ENCODE results near the gene TMEM115. TPM values are rescaled to one million over a fixed set of nuclear protein-coding genes. Genes with fewer than 3 reads are reported as not detected.
"Not testable (repeated sequence)": the region's sequence is repeated elsewhere in the genome, so short reads cannot be mapped to it uniquely, and the experiment has no call there.

TMEM115 gene
- total RNA-seq, 2 donors from 2014 or later = 73.0 to 76.7 TPM

- H3K36me3 ChIP-seq = no peaks in the 10 kb centered on the region
- H3K9me3 ChIP-seq = no peaks in the 10 kb centered on the region
- intact Hi-C loops (cut with DNase I) = no loop called here
- no peak for TF ChIP-seq CTCF (IDR thresholded peaks at IDR 0.05)
- TF ChIP-seq POLR2AphosphoS5 (IDR thresholded peaks at IDR 0.05) = no peak
- TF ChIP-seq POLR2A (IDR thresholded peaks at IDR 0.05) = no peak
- DNase-seq (ENCODE audit: low spot score) = no peak
- H3K27ac ChIP-seq = peak overlapping the region; percentile 90 to 91
- 34% methylated on average over 6 of the region's 6 CpGs for WGBS
- H3K4me3 ChIP-seq = no peak overlapping the region
- H3K27me3 ChIP-seq (replicated peaks; ENCODE audit: insufficient read depth) = no peaks in the 10 kb centered on the region
- H3K4me1 ChIP-seq (replicated peaks) = peaks cover 27% of the 10 kb centered on the region
Observed at GRCh38 chr3:50317300-50317699, 42.0 kb downstream of the TMEM115 start.

- no peak for TF ChIP-seq CTCF (IDR thresholded peaks at IDR 0.05)
- TF ChIP-seq POLR2A (IDR thresholded peaks at IDR 0.05) = peak; percentile 86
- TF ChIP-seq POLR2AphosphoS5 (IDR thresholded peaks at IDR 0.05) = peak; percentile 92
- Histone ChIP-seq H3K4me3 (no peak overlapping the region), H3K9me3 (no peaks in the 10 kb centered on the region), H3K27me3 (replicated peaks; ENCODE audit: insufficient read depth) (no peaks in the 10 kb centered on the region), H3K36me3 (no peaks in the 10 kb centered on the region), H3K4me1 (replicated peaks) (peaks cover 27% of the 10 kb centered on the region), H3K27ac (peak overlapping the region; percentile 90 to 91)
- intact Hi-C loops (cut with DNase I) = no loop called here
- 16% methylated on average over 9 of the region's 9 CpGs for WGBS
- peak; percentile 92 for DNase-seq (ENCODE audit: low spot score)
Observed at GRCh38 chr3:50316657-50317242, 42.6 kb downstream of the TMEM115 start.

GRCh38 chr3:50314816-50315215 lies 44.5 kb downstream of the TMEM115 start:
- no peak for DNase-seq (ENCODE audit: low spot score)
- intact Hi-C loops (cut with DNase I) = no loop called here

GRCh38 chr3:50314342-50314741 lies 45.0 kb downstream of the TMEM115 start:
- no peaks in the 10 kb centered on the region for H3K36me3 ChIP-seq
- peak overlapping the region in 1 of 2 donors; percentile 18 for H3K27ac ChIP-seq
- no peaks in the 10 kb centered on the region for H3K27me3 ChIP-seq (replicated peaks; ENCODE audit: insufficient read depth)
- no peak for DNase-seq (ENCODE audit: low spot score)
- WGBS = 72% methylated on average over 3 of the region's 3 CpGs
- peaks cover 19% of the 10 kb centered on the region for H3K4me1 ChIP-seq (replicated peaks)
- H3K9me3 ChIP-seq = no peaks in the 10 kb centered on the region
- no peak for TF ChIP-seq POLR2AphosphoS5 (IDR thresholded peaks at IDR 0.05)
- TF ChIP-seq CTCF (IDR thresholded peaks at IDR 0.05) = no peak
- TF ChIP-seq POLR2A (IDR thresholded peaks at IDR 0.05) = no peak
- no peak overlapping the region for H3K4me3 ChIP-seq
- intact Hi-C loops (cut with DNase I) = no loop called here

More at GRCh38 chr3:50314816-50315215, 44.5 kb downstream of the TMEM115 start:
- Histone ChIP-seq H3K27ac (peak overlapping the region in 1 of 2 donors; percentile 18), H3K9me3 (no peaks in the 10 kb centered on the region), H3K4me1 (replicated peaks) (peaks cover 19% of the 10 kb centered on the region), H3K4me3 (no peak overlapping the region), H3K27me3 (replicated peaks; ENCODE audit: insufficient read depth) (no peaks in the 10 kb centered on the region), H3K36me3 (no peaks in the 10 kb centered on the region)
- 100% methylated on average over 4 of the region's 4 CpGs for WGBS
- TF ChIP-seq CTCF (IDR thresholded peaks at IDR 0.05) (no peak), POLR2A (IDR thresholded peaks at IDR 0.05) (no peak), POLR2AphosphoS5 (IDR thresholded peaks at IDR 0.05) (no peak)

- H3K4me1 ChIP-seq (replicated peaks); H3K9me3 ChIP-seq; H3K27ac ChIP-seq; H3K36me3 ChIP-seq; intact Hi-C loops (cut with DNase I); H3K27me3 ChIP-seq (replicated peaks; ENCODE audit: insufficient read depth); DNase-seq (ENCODE audit: low spot score); H3K4me3 ChIP-seq: not testable (repeated sequence)
- WGBS = 89% methylated on average over 20 of the region's 32 CpGs
Observed at GRCh38 chr3:50312041-50312440, 47.3 kb downstream of the TMEM115 start.

Other genes with a start within 250 kb of the TMEM115 start
- gene SEMA3F, start 204.2 kb downstream of the TMEM115 start, total RNA-seq = 10 to 100 TPM; 43.3 to 71.8 TPM
- gene GNAT1, start 167.9 kb downstream of the TMEM115 start, total RNA-seq = not detected
- 1 to 10 TPM in 1 of 2 donors, under 1 TPM in 1; 0.41 to 4.0 TPM for gene SLC38A3, start 154.2 kb downstream of the TMEM115 start, total RNA-seq
- gene GNAI2, start 123.3 kb downstream of the TMEM115 start, total RNA-seq = 100 to 1,000 TPM; 118 to 301 TPM
- 10 to 100 TPM in 1 of 2 donors, 1 to 10 TPM in 1; 8.7 to 32.0 TPM for gene SEMA3B, start 90.4 kb downstream of the TMEM115 start, total RNA-seq
- gene LSMEM2, start 80.4 kb downstream of the TMEM115 start, total RNA-seq = not detected
- gene IFRD2, start 67.1 kb downstream of the TMEM115 start, total RNA-seq = 10 to 100 TPM; 93.0 to 99.9 TPM
- gene HYAL3, start 60.1 kb downstream of the TMEM115 start, total RNA-seq = 10 to 100 TPM in 1 of 2 donors, 1 to 10 TPM in 1; 4.1 to 10.7 TPM
- gene NAA80, start 60.1 kb downstream of the TMEM115 start, total RNA-seq = 10 to 100 TPM; 15.8 to 28.0 TPM
- 1 to 10 TPM; 2.0 TPM for gene HYAL1, start 55.9 kb downstream of the TMEM115 start, total RNA-seq
- gene HYAL2, start 36.8 kb downstream of the TMEM115 start, total RNA-seq = 100 to 1,000 TPM in 1 of 2 donors, 10 to 100 TPM in 1; 76.1 to 131 TPM
- gene TUSC2, start 31.3 kb downstream of the TMEM115 start, total RNA-seq = 100 to 1,000 TPM in 1 of 2 donors, 10 to 100 TPM in 1; 31.9 to 121 TPM
- 10 to 100 TPM; 23.8 to 36.6 TPM for gene RASSF1, start 18.7 kb downstream of the TMEM115 start, total RNA-seq
- 10 to 100 TPM in 1 of 2 donors, 1 to 10 TPM in 1; 1.6 to 41.9 TPM for gene ZMYND10, start 13.8 kb downstream of the TMEM115 start, total RNA-seq
- 10 to 100 TPM; 22.8 to 32.1 TPM for gene NPRL2, start 8.7 kb downstream of the TMEM115 start, total RNA-seq
- gene CYB561D2, start 8.7 kb downstream of the TMEM115 start, total RNA-seq = 10 to 100 TPM; 33.2 to 39.9 TPM
- gene CACNA2D2, start 144.1 kb upstream of the TMEM115 start, total RNA-seq = 1 to 10 TPM; 5.6 to 9.1 TPM
- 10 to 100 TPM in 1 of 2 donors, 1 to 10 TPM in 1; 7.5 to 11.0 TPM for gene C3orf18, start 208.2 kb upstream of the TMEM115 start, total RNA-seq
- gene HEMK1, start 210.0 kb upstream of the TMEM115 start, total RNA-seq = 10 to 100 TPM in 1 of 2 donors, 1 to 10 TPM in 1; 8.5 to 17.1 TPM

Measured in prostate gland (tissue), 2 donors.